HepG2 (cell line): ENCODE results near the gene MYL12B. TPM values are rescaled to one million over a fixed set of nuclear protein-coding genes. Genes with fewer than 3 reads are reported as not detected.
A peak's percentile ranks its signal among the peaks of the same experiment; 100 is the strongest.

Experiments
- HMG20A ChIP-seq: IDR thresholded peaks from 2 replicates; pipeline ENCODE4 v1.6.1; 2016; ENCODE audit warnings: borderline replicate concordance
- HNRNPH1 ChIP-seq: fragments of 200-400 bp; formaldehyde crosslinking; optimal IDR thresholded peaks from 2 replicates; pipeline ENCODE3; 2017; ENCODE audit warnings: mild to moderate bottlenecking, low read depth, low read length
- KAT7 ChIP-seq: IDR thresholded peaks from 2 replicates; pipeline ENCODE4 v1.6.1; 2018; ENCODE audit warnings: borderline replicate concordance, missing compliant biosample characterization
- MED8 ChIP-seq: sonication (generic); formaldehyde crosslinking; IDR thresholded peaks from 2 replicates; pipeline ENCODE4 v1.8.1; 2023; ENCODE audit warnings: mild to moderate bottlenecking, missing genetic modification reagents; ENCODE audit not compliant: insufficient replicate concordance
- MTA3 ChIP-seq: sonication (generic); formaldehyde crosslinking; IDR thresholded peaks from 2 replicates; pipeline ENCODE4 v1.4.0; 2020; ENCODE audit warnings: missing genetic modification reagents
- NR2F1 ChIP-seq, 2 experiments: fragments of 450-650 bp in 1 of 2; formaldehyde crosslinking in 1 of 2; IDR thresholded peaks; 2 replicates each; pipeline versions ENCODE4 v1.5.0 to v1.6.1; 2016 to 2020; ENCODE audit warnings: mild to moderate bottlenecking in 1 of 2, missing compliant biosample characterization in 1 of 2, missing genetic modification reagents in 1 of 2, moderate library complexity in 1 of 2
- SMAD9 ChIP-seq: sonication (generic); formaldehyde crosslinking; IDR thresholded peaks from 2 replicates; pipeline ENCODE4 v1.5.1; 2020; ENCODE audit warnings: mild to moderate bottlenecking, missing genetic modification reagents
- XRCC5 ChIP-seq: fragments of 200-400 bp; formaldehyde crosslinking; optimal IDR thresholded peaks from 2 replicates; pipeline ENCODE3; 2017; ENCODE audit warnings: mild to moderate bottlenecking, low read length
- ZFX ChIP-seq: sonication (generic); formaldehyde crosslinking; IDR thresholded peaks from 2 replicates; pipeline ENCODE4 v1.4.0; 2020; ENCODE audit warnings: mild to moderate bottlenecking, low read depth, missing genetic modification reagents, moderate library complexity
- ZNF12 ChIP-seq: sonication (generic); formaldehyde crosslinking; IDR thresholded peaks from 2 replicates; pipeline ENCODE4 v1.5.0; 2020; ENCODE audit warnings: missing genetic modification reagents
- ZNF354B ChIP-seq: sonication (generic); formaldehyde crosslinking; IDR thresholded peaks from 2 replicates; pipeline ENCODE4 v1.8.0; 2022; ENCODE audit warnings: mild to moderate bottlenecking, missing genetic modification reagents
- ZNF547 ChIP-seq: sonication (generic); formaldehyde crosslinking; IDR thresholded peaks from 2 replicates; pipeline ENCODE4 v1.5.1; 2020; ENCODE audit warnings: mild to moderate bottlenecking, missing genetic modification reagents
- ZNF556 ChIP-seq: sonication (generic); formaldehyde crosslinking; IDR thresholded peaks from 2 replicates; pipeline ENCODE4 v1.4.0; 2020; ENCODE audit warnings: mild to moderate bottlenecking, missing genetic modification reagents, borderline replicate concordance
- ZNF616 ChIP-seq: sonication (generic); formaldehyde crosslinking; IDR thresholded peaks from 2 replicates; pipeline ENCODE4 v1.5.0; 2020; ENCODE audit warnings: low read depth, mild to moderate bottlenecking, missing genetic modification reagents
- polyA plus RNA-seq, 8 experiments: library from polyadenylated mRNA; depleted of rRNA in 3 of 8; stranded (reverse) in 7 of 8; unstranded in 1 of 8; fragments of >200 nt; fragmentation: Illumina TruSeq in 4 of 8; extraction: Trizol in 4 of 8; gene quantifications; 2 replicates each; pipeline versions ENCODE4 v1.2.1 to v1.2.3, GENCODE V29; 2011 to 2016; ENCODE audit warnings: low read depth in 4 of 8, missing spikeins in 1 of 8, mixed read lengths in 1 of 8; ENCODE audit not compliant: insufficient read depth in 1 of 8
- total RNA-seq, 5 experiments: library from RNA; depleted of rRNA; stranded (reverse); fragments of >200 nt; fragmentation: Illumina TruSeq; extraction: Trizol; gene quantifications; 2 replicates each; pipeline ENCODE4 v1.2.3, GENCODE V29; 2016; ENCODE audit warnings: low read depth in 1 of 5
- TF ChIP-seq, protein P1 (sequence below): sonication (generic); formaldehyde crosslinking; IDR thresholded peaks from 2 replicates; pipeline ENCODE4 v1.4.0; 2020; ENCODE audit warnings: missing genetic modification reagents, borderline replicate concordance
- TF ChIP-seq, protein P2 (sequence below): IDR thresholded peaks from 2 replicates; pipeline ENCODE4 v1.6.1; 2012; ENCODE audit warnings: inconsistent platforms
- TF ChIP-seq, protein P3 (sequence below): sonication (generic); formaldehyde crosslinking; IDR thresholded peaks from 2 replicates; pipeline ENCODE4 v1.8.1; 2023; ENCODE audit warnings: missing genetic modification reagents, mild to moderate bottlenecking, borderline replicate concordance
- TF ChIP-seq, protein P4 (sequence below): IDR thresholded peaks from 2 replicates; pipeline ENCODE4 v1.4.0; 2020; ENCODE audit warnings: mild to moderate bottlenecking, missing genetic modification reagents
- TF ChIP-seq, protein P5 (sequence below): sonication (generic); formaldehyde crosslinking; IDR thresholded peaks from 2 replicates; pipeline ENCODE4 v1.4.0; 2020; ENCODE audit warnings: mild to moderate bottlenecking, missing genetic modification reagents

The MYL12B gene
- total and polyA plus RNA-seq, 2 of the 13 experiments (the other 11 are each of a cell fraction or from before 2014, with no cell fraction given), result 265 to 340 TPM

DNA sequence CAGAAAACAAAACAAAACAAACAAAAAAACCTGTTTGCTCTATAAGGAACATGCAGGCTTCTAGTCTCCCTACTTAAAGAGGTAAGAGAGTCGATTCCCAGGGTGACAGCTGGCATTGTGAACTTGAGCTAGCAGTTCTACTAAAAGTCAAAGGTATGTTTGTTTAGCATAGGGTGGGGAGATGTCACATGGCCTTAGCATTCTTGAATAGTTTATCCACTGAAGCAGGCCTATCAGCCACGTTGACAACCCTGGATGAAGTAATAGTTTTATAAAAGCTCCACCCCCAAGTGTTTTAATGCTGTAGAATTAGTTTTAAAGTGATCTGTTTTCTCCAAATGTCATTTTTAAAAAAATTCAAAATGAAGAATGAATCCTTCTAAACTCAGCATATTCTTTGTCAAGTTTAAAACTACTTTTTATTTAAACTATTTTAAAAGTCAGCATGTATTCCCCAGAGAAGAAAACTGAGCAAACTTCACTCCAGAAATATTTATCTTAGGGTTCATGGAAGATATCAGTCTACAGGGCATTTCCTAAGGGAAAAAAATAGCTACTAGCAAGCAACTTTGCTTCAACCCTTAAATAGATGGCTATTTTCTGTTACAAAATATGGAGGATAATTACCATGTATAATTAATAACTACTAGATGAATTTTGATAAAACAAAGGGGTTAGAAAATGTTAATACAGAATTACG, 43.8 kb upstream of the MYL12B start (continued):
- TF ChIP-seq ZNF547 (CRISPR knock-in tag), result no peak
- TF ChIP-seq ZNF12 (CRISPR knock-in tag), result no peak
- TF ChIP-seq, protein P1, sequence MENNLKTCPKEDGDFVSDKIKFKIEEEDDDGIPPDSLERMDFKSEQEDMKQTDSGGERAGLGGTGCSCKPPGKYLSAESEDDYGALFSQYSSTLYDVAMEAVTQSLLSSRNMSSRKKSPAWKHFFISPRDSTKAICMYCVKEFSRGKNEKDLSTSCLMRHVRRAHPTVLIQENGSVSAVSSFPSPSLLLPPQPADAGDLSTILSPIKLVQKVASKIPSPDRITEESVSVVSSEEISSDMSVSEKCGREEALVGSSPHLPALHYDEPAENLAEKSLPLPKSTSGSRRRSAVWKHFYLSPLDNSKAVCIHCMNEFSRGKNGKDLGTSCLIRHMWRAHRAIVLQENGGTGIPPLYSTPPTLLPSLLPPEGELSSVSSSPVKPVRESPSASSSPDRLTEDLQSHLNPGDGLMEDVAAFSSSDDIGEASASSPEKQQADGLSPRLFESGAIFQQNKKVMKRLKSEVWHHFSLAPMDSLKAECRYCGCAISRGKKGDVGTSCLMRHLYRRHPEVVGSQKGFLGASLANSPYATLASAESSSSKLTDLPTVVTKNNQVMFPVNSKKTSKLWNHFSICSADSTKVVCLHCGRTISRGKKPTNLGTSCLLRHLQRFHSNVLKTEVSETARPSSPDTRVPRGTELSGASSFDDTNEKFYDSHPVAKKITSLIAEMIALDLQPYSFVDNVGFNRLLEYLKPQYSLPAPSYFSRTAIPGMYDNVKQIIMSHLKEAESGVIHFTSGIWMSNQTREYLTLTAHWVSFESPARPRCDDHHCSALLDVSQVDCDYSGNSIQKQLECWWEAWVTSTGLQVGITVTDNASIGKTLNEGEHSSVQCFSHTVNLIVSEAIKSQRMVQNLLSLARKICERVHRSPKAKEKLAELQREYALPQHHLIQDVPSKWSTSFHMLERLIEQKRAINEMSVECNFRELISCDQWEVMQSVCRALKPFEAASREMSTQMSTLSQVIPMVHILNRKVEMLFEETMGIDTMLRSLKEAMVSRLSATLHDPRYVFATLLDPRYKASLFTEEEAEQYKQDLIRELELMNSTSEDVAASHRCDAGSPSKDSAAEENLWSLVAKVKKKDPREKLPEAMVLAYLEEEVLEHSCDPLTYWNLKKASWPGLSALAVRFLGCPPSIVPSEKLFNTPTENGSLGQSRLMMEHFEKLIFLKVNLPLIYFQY (CRISPR knock-in tag), result no peak
- no peak for TF ChIP-seq KAT7 (CRISPR knock-in tag)
- TF ChIP-seq ZFX (CRISPR knock-in tag), result 0 out of 2 replicates have a peak, but pooled peaks have one; percentile 15
- TF ChIP-seq, protein P2, sequence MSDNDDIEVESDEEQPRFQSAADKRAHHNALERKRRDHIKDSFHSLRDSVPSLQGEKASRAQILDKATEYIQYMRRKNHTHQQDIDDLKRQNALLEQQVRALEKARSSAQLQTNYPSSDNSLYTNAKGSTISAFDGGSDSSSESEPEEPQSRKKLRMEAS, result peak; percentile 76
- no peak for TF ChIP-seq SMAD9 (CRISPR knock-in tag)
- TF ChIP-seq ZNF616 (CRISPR knock-in tag), result no peak
- TF ChIP-seq XRCC5, result no peak
- no peak for TF ChIP-seq MED8 (CRISPR knock-in tag)
- TF ChIP-seq, protein P3, sequence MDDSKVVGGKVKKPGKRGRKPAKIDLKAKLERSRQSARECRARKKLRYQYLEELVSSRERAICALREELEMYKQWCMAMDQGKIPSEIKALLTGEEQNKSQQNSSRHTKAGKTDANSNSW (CRISPR knock-in tag), result no peak
- TF ChIP-seq, protein P4, sequence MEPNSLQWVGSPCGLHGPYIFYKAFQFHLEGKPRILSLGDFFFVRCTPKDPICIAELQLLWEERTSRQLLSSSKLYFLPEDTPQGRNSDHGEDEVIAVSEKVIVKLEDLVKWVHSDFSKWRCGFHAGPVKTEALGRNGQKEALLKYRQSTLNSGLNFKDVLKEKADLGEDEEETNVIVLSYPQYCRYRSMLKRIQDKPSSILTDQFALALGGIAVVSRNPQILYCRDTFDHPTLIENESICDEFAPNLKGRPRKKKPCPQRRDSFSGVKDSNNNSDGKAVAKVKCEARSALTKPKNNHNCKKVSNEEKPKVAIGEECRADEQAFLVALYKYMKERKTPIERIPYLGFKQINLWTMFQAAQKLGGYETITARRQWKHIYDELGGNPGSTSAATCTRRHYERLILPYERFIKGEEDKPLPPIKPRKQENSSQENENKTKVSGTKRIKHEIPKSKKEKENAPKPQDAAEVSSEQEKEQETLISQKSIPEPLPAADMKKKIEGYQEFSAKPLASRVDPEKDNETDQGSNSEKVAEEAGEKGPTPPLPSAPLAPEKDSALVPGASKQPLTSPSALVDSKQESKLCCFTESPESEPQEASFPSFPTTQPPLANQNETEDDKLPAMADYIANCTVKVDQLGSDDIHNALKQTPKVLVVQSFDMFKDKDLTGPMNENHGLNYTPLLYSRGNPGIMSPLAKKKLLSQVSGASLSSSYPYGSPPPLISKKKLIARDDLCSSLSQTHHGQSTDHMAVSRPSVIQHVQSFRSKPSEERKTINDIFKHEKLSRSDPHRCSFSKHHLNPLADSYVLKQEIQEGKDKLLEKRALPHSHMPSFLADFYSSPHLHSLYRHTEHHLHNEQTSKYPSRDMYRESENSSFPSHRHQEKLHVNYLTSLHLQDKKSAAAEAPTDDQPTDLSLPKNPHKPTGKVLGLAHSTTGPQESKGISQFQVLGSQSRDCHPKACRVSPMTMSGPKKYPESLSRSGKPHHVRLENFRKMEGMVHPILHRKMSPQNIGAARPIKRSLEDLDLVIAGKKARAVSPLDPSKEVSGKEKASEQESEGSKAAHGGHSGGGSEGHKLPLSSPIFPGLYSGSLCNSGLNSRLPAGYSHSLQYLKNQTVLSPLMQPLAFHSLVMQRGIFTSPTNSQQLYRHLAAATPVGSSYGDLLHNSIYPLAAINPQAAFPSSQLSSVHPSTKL (CRISPR knock-in tag), result peak; percentile 96
- TF ChIP-seq HNRNPH1, result no peak
- TF ChIP-seq, protein P5, sequence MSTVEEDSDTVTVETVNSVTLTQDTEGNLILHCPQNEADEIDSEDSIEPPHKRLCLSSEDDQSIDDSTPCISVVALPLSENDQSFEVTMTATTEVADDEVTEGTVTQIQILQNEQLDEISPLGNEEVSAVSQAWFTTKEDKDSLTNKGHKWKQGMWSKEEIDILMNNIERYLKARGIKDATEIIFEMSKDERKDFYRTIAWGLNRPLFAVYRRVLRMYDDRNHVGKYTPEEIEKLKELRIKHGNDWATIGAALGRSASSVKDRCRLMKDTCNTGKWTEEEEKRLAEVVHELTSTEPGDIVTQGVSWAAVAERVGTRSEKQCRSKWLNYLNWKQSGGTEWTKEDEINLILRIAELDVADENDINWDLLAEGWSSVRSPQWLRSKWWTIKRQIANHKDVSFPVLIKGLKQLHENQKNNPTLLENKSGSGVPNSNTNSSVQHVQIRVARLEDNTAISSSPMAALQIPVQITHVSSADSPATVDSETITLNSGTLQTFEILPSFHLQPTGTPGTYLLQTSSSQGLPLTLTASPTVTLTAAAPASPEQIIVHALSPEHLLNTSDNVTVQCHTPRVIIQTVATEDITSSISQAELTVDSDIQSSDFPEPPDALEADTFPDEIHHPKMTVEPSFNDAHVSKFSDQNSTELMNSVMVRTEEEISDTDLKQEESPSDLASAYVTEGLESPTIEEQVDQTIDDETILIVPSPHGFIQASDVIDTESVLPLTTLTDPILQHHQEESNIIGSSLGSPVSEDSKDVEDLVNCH (CRISPR knock-in tag), result no peak
- no peak for TF ChIP-seq MTA3
- no peak for TF ChIP-seq ZNF354B (CRISPR knock-in tag)
- peak; percentile 62 to 71; a peak in 3 of 4 replicates for TF ChIP-seq NR2F1 (CRISPR knock-in tag; IDR thresholded peaks at IDR 0.05)
- TF ChIP-seq HMG20A, result no peak; the same call in 1 of the 2 replicates
- no peak; the same call in 1 of the 2 replicates for TF ChIP-seq ZNF556 (CRISPR knock-in tag)
